K562 (cell line): ENCODE measurements around the gene CDKN2AIP. TPM values are rescaled to one million over a fixed set of nuclear protein-coding genes. Genes with fewer than 3 reads are reported as not detected.
A peak's percentile ranks its signal among the peaks of the same experiment; 100 is the strongest.

Experiments
- BRD9 ChIP-seq: fragments of 450-650 bp; IDR thresholded peaks from 2 replicates; pipeline ENCODE4 v1.6.1; 2018; ENCODE audit warnings: low read depth; ENCODE audit not compliant: partially characterized antibody
- GTF2A2 ChIP-seq: IDR thresholded peaks from 2 replicates; pipeline ENCODE4 v1.6.1; 2016; ENCODE audit warnings: mild to moderate bottlenecking, missing genetic modification characterization, missing compliant biosample characterization
- RBM25 ChIP-seq: fragments of 200-400 bp; formaldehyde crosslinking; IDR thresholded peaks from 2 replicates; pipeline ENCODE4 v1.6.1; 2018; ENCODE audit warnings: low read length, low read depth, moderate library complexity; ENCODE audit not compliant: severe bottlenecking
- SP2 ChIP-seq: IDR thresholded peaks from 2 replicates; pipeline ENCODE4 v1.6.1; 2011; ENCODE audit warnings: mild to moderate bottlenecking, low read depth, low read length, moderate library complexity; ENCODE audit not compliant: poor library complexity, severe bottlenecking; ENCODE audit errors: extremely low read depth
- ZBTB17 ChIP-seq: fragments of 450-650 bp; formaldehyde crosslinking; IDR thresholded peaks from 2 replicates; pipeline ENCODE4 v1.4.0; 2020; ENCODE audit warnings: mild to moderate bottlenecking
- ZNF140 ChIP-seq: fragments of 250-450 bp; sonication (Bioruptor Pico); IDR thresholded peaks from 2 replicates; pipeline ENCODE4 v1.8.0; 2021; ENCODE audit warnings: moderate library complexity, mild to moderate bottlenecking, inconsistent platforms
- polyA plus RNA-seq, 8 experiments: library from polyadenylated mRNA; depleted of rRNA in 4 of 8; stranded (reverse) in 5 of 8; unstranded in 3 of 8; fragments of >200 nt; fragmentation: Nextera tagmentation in 2 of 8; fragmentation: Illumina TruSeq in 1 of 8; extraction: Ambion mirVana in 2 of 8; extraction: Trizol in 1 of 8; gene quantifications; 2 replicates each; pipeline versions ENCODE4 v1.2.1 to v1.2.3, GENCODE V29; 2011 to 2014; ENCODE audit warnings: inconsistent platforms in 1 of 8, missing spikeins in 1 of 8
- total RNA-seq, 7 experiments: library from RNA; depleted of rRNA in 6 of 7; stranded (reverse); fragments of >200 nt in 6 of 7; fragmentation: Illumina TruSeq in 2 of 7; extraction: Trizol in 2 of 7; gene quantifications; 2 replicates each; pipeline versions ENCODE4 v1.2.1 to v1.2.3, GENCODE V29; 2011 to 2021; ENCODE audit warnings: low replicate concordance in 1 of 7
- TF ChIP-seq, protein P1 (sequence below): fragments of 450-650 bp; IDR thresholded peaks from one replicate; pipeline ENCODE4 v1.6.1; 2018; ENCODE audit warnings: mild to moderate bottlenecking, moderate library complexity; ENCODE audit not compliant: partially characterized antibody
- TF ChIP-seq, protein P2 (sequence below): sonication (generic); formaldehyde crosslinking; IDR thresholded peaks from 2 replicates; pipeline ENCODE4 v1.8.0; 2022; ENCODE audit warnings: mild to moderate bottlenecking, missing genetic modification reagents
- TF ChIP-seq, protein P3 (sequence below): fragments of 250-450 bp; sonication (Bioruptor Pico); IDR thresholded peaks from 2 replicates; pipeline ENCODE4 v1.5.1; 2021; ENCODE audit warnings: mild to moderate bottlenecking
- TF ChIP-seq, protein P4 (sequence below), 2 experiments: fragments of 450-650 bp; formaldehyde crosslinking in 1 of 2; IDR thresholded peaks; 2 replicates each; pipeline versions ENCODE4 v1.4.0 to v1.6.1; 2014 to 2020; ENCODE audit warnings: mild to moderate bottlenecking in 2 of 2, borderline replicate concordance in 1 of 2, low read depth in 1 of 2

Gene CDKN2AIP
- total and polyA plus RNA-seq, 9 of the 15 experiments (the other 6 are each of a cell fraction or from before 2014, with no cell fraction given) = 5.9 to 22.0 (median 19.7) TPM

DNA sequence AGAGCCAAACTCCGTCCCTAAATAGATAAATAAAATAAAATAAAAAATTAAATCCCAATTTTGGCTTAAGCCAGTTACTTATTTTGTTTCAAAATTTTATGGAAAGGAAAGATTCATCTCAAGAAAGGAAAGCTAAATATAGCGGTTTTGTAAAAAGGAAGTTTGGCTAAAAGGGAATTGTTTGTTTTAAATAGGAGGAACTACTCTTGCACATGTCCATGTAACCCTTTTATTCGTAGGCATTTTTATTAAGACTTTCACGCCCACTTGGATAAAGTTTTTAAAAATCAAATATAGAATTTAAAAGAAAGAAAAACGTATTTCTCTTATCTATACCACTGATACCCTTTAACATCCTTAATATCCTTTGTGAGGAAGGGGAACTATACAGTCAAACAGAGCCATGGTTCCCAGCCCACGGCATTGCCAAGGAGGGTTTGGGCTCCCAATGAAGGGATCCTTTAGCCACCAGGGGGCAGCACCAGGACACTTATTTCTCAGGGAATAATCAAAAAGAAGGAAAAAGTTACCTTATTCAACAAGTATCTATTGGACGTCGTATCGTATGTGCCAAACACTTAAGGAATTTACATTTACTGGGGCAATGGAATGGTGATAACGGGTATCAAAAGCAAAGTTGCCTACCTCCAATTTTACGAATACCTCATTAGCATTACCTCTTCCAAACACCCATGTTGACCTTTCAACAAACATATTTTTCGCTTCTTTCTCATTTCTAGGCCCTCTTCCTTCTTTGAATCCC lies 27.7 kb downstream of the CDKN2AIP start (continued):
- TF ChIP-seq, protein P1, sequence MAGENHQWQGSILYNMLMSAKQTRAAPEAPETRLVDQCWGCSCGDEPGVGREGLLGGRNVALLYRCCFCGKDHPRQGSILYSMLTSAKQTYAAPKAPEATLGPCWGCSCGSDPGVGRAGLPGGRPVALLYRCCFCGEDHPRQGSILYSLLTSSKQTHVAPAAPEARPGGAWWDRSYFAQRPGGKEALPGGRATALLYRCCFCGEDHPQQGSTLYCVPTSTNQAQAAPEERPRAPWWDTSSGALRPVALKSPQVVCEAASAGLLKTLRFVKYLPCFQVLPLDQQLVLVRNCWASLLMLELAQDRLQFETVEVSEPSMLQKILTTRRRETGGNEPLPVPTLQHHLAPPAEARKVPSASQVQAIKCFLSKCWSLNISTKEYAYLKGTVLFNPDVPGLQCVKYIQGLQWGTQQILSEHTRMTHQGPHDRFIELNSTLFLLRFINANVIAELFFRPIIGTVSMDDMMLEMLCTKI = no peak
- no peak for TF ChIP-seq RBM25
- no peak for TF ChIP-seq SP2
- no peak for TF ChIP-seq BRD9
- TF ChIP-seq, protein P2, sequence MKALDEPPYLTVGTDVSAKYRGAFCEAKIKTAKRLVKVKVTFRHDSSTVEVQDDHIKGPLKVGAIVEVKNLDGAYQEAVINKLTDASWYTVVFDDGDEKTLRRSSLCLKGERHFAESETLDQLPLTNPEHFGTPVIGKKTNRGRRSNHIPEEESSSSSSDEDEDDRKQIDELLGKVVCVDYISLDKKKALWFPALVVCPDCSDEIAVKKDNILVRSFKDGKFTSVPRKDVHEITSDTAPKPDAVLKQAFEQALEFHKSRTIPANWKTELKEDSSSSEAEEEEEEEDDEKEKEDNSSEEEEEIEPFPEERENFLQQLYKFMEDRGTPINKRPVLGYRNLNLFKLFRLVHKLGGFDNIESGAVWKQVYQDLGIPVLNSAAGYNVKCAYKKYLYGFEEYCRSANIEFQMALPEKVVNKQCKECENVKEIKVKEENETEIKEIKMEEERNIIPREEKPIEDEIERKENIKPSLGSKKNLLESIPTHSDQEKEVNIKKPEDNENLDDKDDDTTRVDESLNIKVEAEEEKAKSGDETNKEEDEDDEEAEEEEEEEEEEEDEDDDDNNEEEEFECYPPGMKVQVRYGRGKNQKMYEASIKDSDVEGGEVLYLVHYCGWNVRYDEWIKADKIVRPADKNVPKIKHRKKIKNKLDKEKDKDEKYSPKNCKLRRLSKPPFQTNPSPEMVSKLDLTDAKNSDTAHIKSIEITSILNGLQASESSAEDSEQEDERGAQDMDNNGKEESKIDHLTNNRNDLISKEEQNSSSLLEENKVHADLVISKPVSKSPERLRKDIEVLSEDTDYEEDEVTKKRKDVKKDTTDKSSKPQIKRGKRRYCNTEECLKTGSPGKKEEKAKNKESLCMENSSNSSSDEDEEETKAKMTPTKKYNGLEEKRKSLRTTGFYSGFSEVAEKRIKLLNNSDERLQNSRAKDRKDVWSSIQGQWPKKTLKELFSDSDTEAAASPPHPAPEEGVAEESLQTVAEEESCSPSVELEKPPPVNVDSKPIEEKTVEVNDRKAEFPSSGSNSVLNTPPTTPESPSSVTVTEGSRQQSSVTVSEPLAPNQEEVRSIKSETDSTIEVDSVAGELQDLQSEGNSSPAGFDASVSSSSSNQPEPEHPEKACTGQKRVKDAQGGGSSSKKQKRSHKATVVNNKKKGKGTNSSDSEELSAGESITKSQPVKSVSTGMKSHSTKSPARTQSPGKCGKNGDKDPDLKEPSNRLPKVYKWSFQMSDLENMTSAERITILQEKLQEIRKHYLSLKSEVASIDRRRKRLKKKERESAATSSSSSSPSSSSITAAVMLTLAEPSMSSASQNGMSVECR (CRISPR knock-in tag) = no peak
- TF ChIP-seq, protein P3, sequence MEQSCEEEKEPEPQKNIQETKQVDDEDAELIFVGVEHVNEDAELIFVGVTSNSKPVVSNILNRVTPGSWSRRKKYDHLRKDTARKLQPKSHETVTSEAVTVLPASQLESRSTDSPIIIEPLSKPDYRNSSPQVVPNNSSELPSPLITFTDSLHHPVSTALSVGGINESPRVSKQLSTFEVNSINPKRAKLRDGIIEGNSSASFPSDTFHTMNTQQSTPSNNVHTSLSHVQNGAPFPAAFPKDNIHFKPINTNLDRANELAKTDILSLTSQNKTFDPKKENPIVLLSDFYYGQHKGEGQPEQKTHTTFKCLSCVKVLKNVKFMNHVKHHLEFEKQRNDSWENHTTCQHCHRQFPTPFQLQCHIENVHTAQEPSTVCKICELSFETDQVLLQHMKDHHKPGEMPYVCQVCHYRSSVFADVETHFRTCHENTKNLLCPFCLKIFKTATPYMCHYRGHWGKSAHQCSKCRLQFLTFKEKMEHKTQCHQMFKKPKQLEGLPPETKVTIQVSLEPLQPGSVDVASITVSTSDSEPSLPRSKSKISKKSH (CRISPR knock-in tag) = no peak
- no peak for TF ChIP-seq ZNF140
- TF ChIP-seq, protein P4, sequence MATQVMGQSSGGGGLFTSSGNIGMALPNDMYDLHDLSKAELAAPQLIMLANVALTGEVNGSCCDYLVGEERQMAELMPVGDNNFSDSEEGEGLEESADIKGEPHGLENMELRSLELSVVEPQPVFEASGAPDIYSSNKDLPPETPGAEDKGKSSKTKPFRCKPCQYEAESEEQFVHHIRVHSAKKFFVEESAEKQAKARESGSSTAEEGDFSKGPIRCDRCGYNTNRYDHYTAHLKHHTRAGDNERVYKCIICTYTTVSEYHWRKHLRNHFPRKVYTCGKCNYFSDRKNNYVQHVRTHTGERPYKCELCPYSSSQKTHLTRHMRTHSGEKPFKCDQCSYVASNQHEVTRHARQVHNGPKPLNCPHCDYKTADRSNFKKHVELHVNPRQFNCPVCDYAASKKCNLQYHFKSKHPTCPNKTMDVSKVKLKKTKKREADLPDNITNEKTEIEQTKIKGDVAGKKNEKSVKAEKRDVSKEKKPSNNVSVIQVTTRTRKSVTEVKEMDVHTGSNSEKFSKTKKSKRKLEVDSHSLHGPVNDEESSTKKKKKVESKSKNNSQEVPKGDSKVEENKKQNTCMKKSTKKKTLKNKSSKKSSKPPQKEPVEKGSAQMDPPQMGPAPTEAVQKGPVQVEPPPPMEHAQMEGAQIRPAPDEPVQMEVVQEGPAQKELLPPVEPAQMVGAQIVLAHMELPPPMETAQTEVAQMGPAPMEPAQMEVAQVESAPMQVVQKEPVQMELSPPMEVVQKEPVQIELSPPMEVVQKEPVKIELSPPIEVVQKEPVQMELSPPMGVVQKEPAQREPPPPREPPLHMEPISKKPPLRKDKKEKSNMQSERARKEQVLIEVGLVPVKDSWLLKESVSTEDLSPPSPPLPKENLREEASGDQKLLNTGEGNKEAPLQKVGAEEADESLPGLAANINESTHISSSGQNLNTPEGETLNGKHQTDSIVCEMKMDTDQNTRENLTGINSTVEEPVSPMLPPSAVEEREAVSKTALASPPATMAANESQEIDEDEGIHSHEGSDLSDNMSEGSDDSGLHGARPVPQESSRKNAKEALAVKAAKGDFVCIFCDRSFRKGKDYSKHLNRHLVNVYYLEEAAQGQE (IDR thresholded peaks at IDR 0.05; ENCODE audit: borderline replicate concordance) = peak; percentile 79; the same call in 1 of the 2 replicates
- TF ChIP-seq, protein P4 (CRISPR knock-in tag; IDR thresholded peaks at IDR 0.05; ENCODE audit: low read depth) = no peak
- no peak for TF ChIP-seq GTF2A2 (tag)
- TF ChIP-seq ZBTB17 = no peak
